ENCODE measurements around the gene TRPM4.
A peak's percentile ranks its signal among the peaks of the same experiment; 100 is the strongest.

- TF ChIP-seq EZH2 (IDR thresholded peaks at IDR 0.05; ENCODE audit: borderline replicate concordance): no peak
- peak; percentile 38 for TF ChIP-seq CTCF (IDR thresholded peaks at IDR 0.05; ENCODE audit: poor library complexity)
- no peak for TF ChIP-seq EZH2phosphoT487 (IDR thresholded peaks at IDR 0.05; ENCODE audit: low read depth, severe bottlenecking, unreplicated experiment)
Measured at GRCh38 chr19:49224879-49225278, 67.3 kb downstream of the TRPM4 start.

All from hepatocyte (in vitro differentiated cells).